ENCODE measurements around the gene NTRK2. TPM values are rescaled to one million over a fixed set of nuclear protein-coding genes. Genes with fewer than 3 reads are reported as not detected.

Gene NTRK2
- total and polyA plus RNA-seq, 10 of the 15 experiments (the other 5 are each of a cell fraction or from before 2014, with no cell fraction given): 0.42 to 4.6 (median 0.65) TPM

DNA sequence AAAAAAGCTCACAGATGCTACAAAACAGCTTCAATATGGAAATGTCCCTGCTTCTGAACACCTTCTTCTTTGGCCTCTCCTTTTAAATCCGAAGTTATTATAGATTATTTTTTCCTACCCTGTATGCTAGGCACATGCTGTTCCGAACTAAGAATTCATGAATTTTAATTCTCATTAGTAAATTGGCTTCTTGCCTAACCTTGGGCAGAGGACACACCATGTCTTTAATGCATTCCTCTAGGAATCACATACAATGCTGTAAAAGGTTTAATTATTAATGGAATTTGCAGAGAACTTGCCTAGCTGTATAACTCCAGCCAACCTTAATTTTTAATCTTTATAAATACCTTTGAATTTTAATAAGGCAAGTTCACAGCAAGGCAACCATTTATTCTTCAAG lies 234.4 kb downstream of the NTRK2 start:
- in situ Hi-C loops (cut with MboI) (no loop called here), intact Hi-C loops (cut with micrococcal nuclease; ENCODE audit: unreplicated experiment) (no loop called here)
- Histone ChIP-seq H3K4me2 (ENCODE audit: control insufficient read depth, insufficient read depth) (no peak overlapping the region), H3K4me1 (ENCODE audit: control insufficient read depth, insufficient read depth, low read length) (no peaks in the 10 kb centered on the region), H4K20me1 (ENCODE audit: control insufficient read depth, insufficient read depth) (no peaks in the 10 kb centered on the region), H3K9me3 (replicated peaks; ENCODE audit: control insufficient read depth, insufficient read depth, low read length) (no peaks in the 10 kb centered on the region), H3K27me3 (replicated peaks in 1 of 2; ENCODE audit: control insufficient read depth in 2 of 2, insufficient read depth in 2 of 2, low read length in 1 of 2) (no peaks in the 10 kb centered on the region), H3K4me3 (no peak overlapping the region), H2AFZ (ENCODE audit: control insufficient read depth, low read depth, low read length) (no peak overlapping the region), H3K9ac (ENCODE audit: control insufficient read depth, insufficient read depth, low read length) (no peak overlapping the region), H3K27ac (ENCODE audit: control insufficient read depth, insufficient read depth) (no peak overlapping the region), H3K79me2 (ENCODE audit: control insufficient read depth, insufficient read depth, low read length) (no peaks in the 10 kb centered on the region), H3K36me3 (ENCODE audit: control insufficient read depth in 2 of 2, insufficient read depth in 2 of 2, low read length in 1 of 2) (no peaks in the 10 kb centered on the region)
- no peak for TF ChIP-seq POLR2AphosphoS5 (IDR thresholded peaks at IDR 0.05; ENCODE audit: low read length)
- TF ChIP-seq SMARCA5 (IDR thresholded peaks at IDR 0.05): no peak
- TF ChIP-seq TCF3 (IDR thresholded peaks at IDR 0.05; ENCODE audit: borderline replicate concordance, insufficient read depth, low read depth, low read length): no peak
- TF ChIP-seq CHD1 (IDR thresholded peaks at IDR 0.05; ENCODE audit: low read depth, low read length): no peak
- no peak for TF ChIP-seq TBL1XR1 (IDR thresholded peaks at IDR 0.05; ENCODE audit: low read depth, low read length)
- TF ChIP-seq SRF (IDR thresholded peaks at IDR 0.05; ENCODE audit: low read depth in 2 of 2, low read length in 2 of 2): no peak
- no peak for TF ChIP-seq IRF3 (IDR thresholded peaks at IDR 0.05)
- no peak for TF ChIP-seq SREBF2 (IDR thresholded peaks at IDR 0.05; ENCODE audit: low read length)
- CTCF ChIA-PET: no interaction called here
- 0% methylated on average over 2 of the region's 2 CpGs for WGBS (ENCODE audit: insufficient coverage, insufficient replicate concordance, low lambda C conversion rate, missing lambda C conversion rate)
- SMC1A ChIA-PET (ENCODE audit: uncharacterized antibody, unreplicated experiment): interaction anchor here (0.9 to 1.5 kb wide), 2 partner anchors 114 to 239 kb away, joined by 3 read pairs; no protein-coding TSS in a partner anchor
- BruUV-seq (replicated peaks): no TSS peak
- POLR2A ChIA-PET: no interaction called here
- ATAC-seq (no peak), DNase-seq (ENCODE audit: low read depth, low spot score) (no peak), FAIRE-seq (no peak)
- RAD21 ChIA-PET (ENCODE audit: unreplicated experiment): no interaction called here

DNA sequence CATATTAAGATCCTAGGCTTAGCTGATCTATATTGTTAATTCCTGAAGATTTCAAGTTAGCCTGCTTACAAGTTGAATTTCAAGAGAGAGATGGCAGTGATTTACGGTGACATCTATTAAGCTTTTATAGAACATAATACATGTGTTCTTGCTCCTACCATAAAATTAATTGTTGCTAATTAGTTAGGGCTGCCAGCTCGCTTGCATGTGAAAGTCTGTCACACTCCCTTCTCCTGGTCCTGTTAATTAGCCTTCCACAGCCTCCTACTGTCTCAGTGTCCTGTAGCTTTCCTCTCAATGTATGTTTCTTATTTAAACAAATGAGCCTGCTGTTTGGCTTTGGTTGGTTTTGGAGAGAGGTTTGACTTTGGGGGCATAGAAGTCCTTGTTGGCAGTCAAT lies 247.2 kb downstream of the NTRK2 start:
- no peak overlapping the region for H3K27ac ChIP-seq (ENCODE audit: control insufficient read depth, insufficient read depth)
- DNase-seq (ENCODE audit: low read depth, low spot score) (no peak), ATAC-seq (no peak), FAIRE-seq (no peak)
- H4K20me1 ChIP-seq (ENCODE audit: control insufficient read depth, insufficient read depth): no peaks in the 10 kb centered on the region
- H3K27me3 ChIP-seq (replicated peaks in 1 of 2; ENCODE audit: control insufficient read depth in 2 of 2, insufficient read depth in 2 of 2, low read length in 1 of 2): no peaks in the 10 kb centered on the region
- intact Hi-C loops (cut with micrococcal nuclease; ENCODE audit: unreplicated experiment): no loop called here
- SMC1A ChIA-PET (ENCODE audit: uncharacterized antibody, unreplicated experiment): interaction anchor here (0.8 to 1.7 kb wide), 2 partner anchors 9 to 10 kb away, joined by 3 read pairs; no protein-coding TSS in a partner anchor
- no peaks in the 10 kb centered on the region for H3K9me3 ChIP-seq (replicated peaks; ENCODE audit: control insufficient read depth, insufficient read depth, low read length)
- no peak overlapping the region for H3K9ac ChIP-seq (ENCODE audit: control insufficient read depth, insufficient read depth, low read length)
- no TSS peak for BruUV-seq (replicated peaks)
- no peaks in the 10 kb centered on the region for H3K36me3 ChIP-seq (ENCODE audit: control insufficient read depth in 2 of 2, insufficient read depth in 2 of 2, low read length in 1 of 2)
- H3K79me2 ChIP-seq (ENCODE audit: control insufficient read depth, insufficient read depth, low read length): no peaks in the 10 kb centered on the region
- in situ Hi-C loops (cut with MboI): no loop called here
- CTCF ChIA-PET: interaction anchor here (0.6 to 1.2 kb wide), 2 partner anchors 220 to 527 kb away, joined by 3 read pairs; no protein-coding TSS in a partner anchor
- WGBS (ENCODE audit: insufficient coverage, insufficient replicate concordance, low lambda C conversion rate, missing lambda C conversion rate): 49% methylated on average over 2 of the region's 2 CpGs
- POLR2A ChIA-PET: no interaction called here
- no peak overlapping the region for H3K4me3 ChIP-seq
- no peaks in the 10 kb centered on the region for H3K4me1 ChIP-seq (ENCODE audit: control insufficient read depth, insufficient read depth, low read length)
- H3K4me2 ChIP-seq (ENCODE audit: control insufficient read depth, insufficient read depth): no peak overlapping the region
- RAD21 ChIA-PET (ENCODE audit: unreplicated experiment): no interaction called here
- H2AFZ ChIP-seq (ENCODE audit: control insufficient read depth, low read depth, low read length): no peak overlapping the region
- TF ChIP-seq, protein P1, sequence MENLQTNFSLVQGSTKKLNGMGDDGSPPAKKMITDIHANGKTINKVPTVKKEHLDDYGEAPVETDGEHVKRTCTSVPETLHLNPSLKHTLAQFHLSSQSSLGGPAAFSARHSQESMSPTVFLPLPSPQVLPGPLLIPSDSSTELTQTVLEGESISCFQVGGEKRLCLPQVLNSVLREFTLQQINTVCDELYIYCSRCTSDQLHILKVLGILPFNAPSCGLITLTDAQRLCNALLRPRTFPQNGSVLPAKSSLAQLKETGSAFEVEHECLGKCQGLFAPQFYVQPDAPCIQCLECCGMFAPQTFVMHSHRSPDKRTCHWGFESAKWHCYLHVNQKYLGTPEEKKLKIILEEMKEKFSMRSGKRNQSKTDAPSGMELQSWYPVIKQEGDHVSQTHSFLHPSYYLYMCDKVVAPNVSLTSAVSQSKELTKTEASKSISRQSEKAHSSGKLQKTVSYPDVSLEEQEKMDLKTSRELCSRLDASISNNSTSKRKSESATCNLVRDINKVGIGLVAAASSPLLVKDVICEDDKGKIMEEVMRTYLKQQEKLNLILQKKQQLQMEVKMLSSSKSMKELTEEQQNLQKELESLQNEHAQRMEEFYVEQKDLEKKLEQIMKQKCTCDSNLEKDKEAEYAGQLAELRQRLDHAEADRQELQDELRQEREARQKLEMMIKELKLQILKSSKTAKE (IDR thresholded peaks at IDR 0.05; ENCODE audit: low read depth, poor library complexity, severe bottlenecking): no peak
- TF ChIP-seq PML (IDR thresholded peaks at IDR 0.05; ENCODE audit: low read length): no peak
- TF ChIP-seq ATF7 (IDR thresholded peaks at IDR 0.05; ENCODE audit: low read depth): no peak
- TF ChIP-seq IKZF2 (IDR thresholded peaks at IDR 0.05): no peak
- TF ChIP-seq, protein P2, sequence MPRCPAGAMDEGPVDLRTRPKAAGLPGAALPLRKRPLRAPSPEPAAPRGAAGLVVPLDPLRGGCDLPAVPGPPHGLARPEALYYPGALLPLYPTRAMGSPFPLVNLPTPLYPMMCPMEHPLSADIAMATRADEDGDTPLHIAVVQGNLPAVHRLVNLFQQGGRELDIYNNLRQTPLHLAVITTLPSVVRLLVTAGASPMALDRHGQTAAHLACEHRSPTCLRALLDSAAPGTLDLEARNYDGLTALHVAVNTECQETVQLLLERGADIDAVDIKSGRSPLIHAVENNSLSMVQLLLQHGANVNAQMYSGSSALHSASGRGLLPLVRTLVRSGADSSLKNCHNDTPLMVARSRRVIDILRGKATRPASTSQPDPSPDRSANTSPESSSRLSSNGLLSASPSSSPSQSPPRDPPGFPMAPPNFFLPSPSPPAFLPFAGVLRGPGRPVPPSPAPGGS (IDR thresholded peaks at IDR 0.05; ENCODE audit: borderline replicate concordance, insufficient read depth, low read depth, low read length, poor library complexity, severe bottlenecking): no peak
- no peak for TF ChIP-seq KAT2A (conservative IDR thresholded peaks at IDR 0.05; ENCODE audit: control insufficient read depth, low read depth, low read length)
- TF ChIP-seq SMAD5 (IDR thresholded peaks at IDR 0.05; ENCODE audit: low read depth): no peak
